Stimulated activated CD8-positive, alpha-beta memory T cell treated with anti-CD3 and anti-CD28 coated beads, Interleukin-4, amount 100 ng/mL, for 1 hour (primary cell): ENCODE results near the gene CLPTM1L.
"Not testable (repeated sequence)": the region's sequence is repeated elsewhere in the genome, so short reads cannot be mapped to it uniquely, and the experiment has no call there.

Experiments used
- DNase-seq, 2 donors: peaks; one replicate each; pipeline ENCODE4 v3.0.0-alpha.2; 2020; ENCODE audit warnings: low read depth in 2 of 2, low spot score in 1 of 2

The CLPTM1L gene

DNA sequence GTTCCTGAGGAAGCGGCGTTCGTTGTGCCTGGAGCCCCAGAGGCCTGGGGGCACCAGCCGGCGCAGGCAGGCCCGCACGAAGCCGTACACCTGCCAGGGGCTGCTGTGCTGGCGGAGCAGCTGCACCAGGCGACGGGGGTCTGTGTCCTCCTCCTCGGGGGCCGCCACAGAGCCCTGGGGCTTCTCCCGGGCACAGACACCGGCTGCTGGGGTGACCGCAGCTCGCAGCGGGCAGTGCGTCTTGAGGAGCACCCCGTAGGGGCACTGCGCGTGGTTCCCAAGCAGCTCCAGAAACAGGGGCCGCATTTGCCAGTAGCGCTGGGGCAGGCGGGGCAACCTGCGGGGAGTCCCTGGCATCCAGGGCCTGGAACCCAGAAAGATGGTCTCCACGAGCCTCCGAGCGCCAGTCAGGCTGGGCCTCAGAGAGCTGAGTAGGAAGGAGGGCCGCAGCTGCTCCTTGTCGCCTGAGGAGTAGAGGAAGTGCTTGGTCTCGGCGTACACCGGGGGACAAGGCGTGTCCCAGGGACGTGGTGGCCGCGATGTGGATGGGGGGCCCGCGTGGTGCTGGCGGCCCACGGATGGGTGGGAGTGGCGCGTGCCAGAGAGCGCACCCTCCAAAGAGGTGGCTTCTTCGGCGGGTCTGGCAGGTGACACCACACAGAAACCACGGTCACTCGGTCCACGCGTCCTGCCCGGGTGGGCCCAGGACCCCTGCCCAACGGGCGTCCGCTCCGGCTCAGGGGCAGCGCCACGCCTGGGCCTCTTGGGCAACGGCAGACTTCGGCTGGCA lies 51.3 kb downstream of the CLPTM1L start:
- no peak for DNase-seq

DNA sequence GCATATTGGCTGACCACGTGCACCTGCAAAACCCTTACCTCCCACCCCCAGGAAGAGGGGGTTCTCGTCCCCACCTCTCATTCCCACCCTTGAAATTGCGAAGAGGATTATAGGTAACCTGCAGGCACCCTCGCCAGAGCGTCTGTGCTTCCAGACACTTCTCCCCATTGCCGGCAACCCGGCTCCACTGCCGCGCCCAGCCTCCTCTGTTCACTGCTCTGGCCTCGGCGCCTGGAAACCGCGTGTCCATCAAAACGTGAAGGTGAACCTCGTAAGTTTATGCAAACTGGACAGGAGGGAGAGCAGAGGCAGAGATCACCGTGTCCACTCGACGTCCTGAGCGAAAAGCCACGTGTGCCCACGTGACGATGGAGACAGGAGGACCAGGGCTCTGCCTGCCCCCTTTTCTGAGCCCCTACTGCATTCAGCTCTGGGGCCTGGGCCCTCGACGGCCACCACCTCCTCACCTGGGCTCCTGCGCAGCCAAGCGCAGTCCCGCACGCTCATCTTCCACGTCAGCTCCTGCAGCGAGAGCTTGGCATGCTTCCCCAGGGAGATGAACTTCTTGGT lies 52.0 kb downstream of the CLPTM1L start:
- no peak for DNase-seq

DNA sequence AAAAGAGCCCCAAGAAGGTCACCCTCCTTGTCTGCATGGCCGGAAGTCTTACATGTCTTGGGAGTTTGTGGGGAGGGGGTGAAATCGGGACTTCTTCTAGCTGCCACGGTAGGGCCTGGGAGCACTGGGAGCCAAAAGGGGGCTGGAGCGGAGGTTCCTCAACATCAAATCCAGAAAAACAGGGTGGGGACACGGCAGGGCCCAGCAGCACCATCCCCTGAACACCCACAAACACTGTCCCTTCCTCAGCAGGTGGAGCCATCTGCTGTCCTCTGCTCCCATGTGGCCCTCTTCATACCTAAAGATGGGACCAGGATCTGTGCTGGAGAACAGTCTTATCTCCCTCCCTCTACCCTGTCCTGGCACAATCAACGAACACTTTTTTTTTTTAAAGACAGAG lies 52.8 kb downstream of the CLPTM1L start:
- DNase-seq = no peak

DNA sequence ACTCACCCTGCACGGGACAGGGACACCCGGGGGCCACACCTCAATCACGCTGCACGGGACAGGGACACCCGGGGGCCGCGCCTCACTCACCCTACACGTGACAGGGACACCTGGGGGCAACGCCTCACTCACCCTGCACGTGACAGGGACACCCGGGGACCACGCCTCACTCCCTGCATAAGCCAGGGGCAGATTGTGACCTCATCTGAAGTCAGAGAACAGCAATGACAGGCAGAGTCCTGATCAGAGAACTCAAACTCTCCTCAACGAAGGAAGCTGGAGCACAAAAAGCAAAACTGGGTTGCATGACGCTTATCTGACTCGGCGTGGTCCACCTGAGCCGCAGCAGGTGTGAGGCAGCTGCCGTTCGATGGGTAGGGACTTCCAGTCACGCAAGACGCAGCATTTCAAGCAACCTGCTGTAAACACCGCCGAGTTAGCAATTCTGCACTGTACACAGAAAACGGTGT lies 53.3 kb downstream of the CLPTM1L start:
- no peak for DNase-seq

DNA sequence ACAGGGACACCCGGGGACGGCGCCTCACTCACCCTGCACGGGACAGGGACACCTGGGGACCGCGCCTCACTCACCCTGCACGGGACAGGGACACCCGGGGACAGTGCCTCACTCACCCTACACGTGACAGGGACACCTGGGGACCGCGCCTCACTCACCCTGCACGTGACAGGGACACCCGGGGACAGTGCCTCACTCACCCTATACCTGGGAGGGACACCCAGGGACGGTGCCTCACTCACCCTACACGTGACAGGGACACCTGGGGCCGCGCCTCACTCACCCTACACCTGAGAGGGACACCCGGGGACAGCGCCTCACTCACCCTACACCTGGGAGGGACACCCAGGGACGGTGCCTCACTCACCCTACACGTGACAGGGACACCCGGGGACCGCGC lies 53.9 kb downstream of the CLPTM1L start:
- not testable (repeated sequence) for DNase-seq

DNA sequence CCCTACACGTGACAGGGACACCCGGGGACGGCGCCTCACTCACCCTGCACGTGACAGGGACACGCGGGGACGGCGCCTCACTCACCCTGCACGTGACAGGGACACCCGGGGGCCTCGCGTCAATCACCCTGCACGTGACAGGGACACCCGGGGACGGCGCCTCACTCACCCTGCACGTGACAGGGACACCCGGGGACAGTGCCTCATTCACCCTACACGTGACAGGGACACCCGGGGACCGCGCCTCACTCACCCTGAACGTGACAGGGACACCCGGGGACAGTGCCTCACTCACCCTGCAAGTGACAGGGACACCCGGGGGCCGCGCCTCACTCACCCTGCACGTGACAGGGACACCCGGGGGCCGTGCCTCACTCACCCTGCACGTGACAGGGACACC lies 55.3 kb downstream of the CLPTM1L start:
- DNase-seq = not testable (repeated sequence)

DNA sequence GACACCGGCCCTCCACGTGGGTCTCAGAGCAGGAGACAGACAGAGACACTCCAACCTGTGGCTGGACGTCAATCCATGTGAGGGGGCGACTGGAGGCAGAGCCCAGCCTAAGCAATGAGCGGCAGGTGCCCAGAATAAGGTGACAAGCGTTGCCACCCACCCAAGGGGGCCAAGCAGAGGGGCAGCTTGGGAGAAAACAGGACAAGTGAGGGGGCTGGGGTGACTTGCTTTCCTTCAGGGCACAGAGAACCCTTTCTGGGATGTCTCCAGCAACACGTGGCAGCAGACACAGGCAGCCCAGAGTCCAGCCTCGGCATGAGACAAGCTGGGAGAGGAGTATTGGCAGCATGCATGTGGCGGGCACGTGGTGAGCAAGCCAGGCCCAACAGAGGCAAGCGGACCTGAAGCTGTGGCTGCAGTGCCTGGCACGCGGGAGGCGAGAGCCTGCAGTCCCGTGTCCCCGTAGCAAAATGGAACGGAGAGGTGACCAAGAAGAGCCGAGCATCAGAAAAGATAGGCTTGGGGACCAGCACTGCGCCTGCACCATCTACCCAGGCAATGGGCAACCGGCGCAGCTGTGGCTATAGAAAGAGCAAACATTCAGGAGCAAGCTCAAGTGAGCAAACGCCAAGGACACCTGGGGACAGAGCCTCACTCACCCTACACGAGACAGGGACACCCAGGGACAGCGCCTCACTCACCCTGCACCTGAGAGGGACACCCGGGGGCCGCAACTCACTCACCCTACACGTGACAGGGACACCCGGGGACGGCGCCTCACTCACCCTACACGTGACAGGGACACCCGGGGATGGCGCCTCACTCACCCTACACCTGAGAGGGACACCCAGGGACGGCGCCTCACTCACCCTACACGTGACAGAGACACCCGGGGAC lies 56.2 kb downstream of the CLPTM1L start:
- no peak for DNase-seq

DNA sequence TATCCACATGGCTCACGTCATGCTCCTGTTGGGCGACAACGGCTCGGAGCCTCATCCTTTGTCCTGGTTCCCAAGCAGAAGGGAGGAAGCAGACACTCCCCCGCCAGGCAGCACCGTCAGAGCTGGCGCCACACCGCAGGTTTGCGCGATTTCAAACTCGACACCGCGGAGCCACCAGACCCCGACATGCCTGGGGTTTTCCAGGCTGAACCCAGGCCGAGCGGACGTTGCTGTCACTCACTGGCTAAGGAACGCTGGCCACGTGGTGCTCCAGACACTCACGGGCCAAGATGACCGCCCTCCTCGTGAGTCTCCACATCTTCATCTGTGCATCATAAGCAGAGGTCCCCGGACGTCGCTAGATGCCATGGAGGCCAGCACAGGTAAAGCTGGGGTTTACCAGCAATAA lies 59.0 kb downstream of the CLPTM1L start:
- no peak for DNase-seq

DNA sequence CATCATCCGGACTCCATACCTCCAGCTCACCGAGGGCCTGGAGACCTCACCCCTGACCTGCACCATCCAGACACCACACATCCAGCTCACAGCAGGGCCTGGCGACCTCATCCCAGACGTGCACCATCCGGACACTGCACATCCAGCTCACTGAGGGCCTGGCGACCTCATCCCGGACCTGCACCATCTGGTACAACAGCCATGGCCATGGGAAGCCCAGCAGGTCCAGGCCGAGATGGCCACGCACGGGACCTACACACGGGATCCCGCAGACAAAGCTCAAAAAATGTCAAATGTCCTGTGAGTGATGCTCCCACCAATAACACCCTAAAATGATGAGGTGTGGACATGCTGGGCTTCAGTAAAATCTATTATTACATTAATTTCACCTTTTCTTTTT lies 59.8 kb downstream of the CLPTM1L start:
- DNase-seq = no peak

DNA sequence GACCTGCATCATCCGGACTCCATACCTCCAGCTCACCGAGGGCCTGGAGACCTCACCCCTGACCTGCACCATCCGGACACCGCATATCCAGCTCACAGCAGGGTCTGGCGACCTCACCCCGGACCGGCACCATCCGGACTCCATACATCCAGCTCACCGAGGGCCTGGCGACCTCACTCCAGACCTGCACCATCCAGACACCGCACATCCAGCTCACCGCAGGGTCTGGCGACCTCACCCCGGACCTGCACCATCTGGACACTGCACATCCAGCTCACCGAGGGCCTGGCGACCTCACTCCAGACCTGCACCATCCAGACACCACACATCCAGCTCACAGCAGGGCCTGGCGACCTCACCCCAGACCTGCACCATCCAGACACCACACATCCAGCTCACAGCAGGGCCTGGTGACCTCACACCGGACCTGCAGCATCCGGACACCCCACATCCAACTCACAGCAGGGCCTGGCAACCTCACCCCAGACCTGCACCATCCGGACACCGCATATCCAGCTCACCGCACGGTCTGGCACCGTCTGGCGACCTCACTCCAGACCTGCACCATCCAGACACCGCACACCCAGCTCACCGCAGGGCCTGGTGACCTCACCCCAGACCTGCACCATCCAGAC lies 60.4 kb downstream of the CLPTM1L start:
- DNase-seq = not testable (repeated sequence)

DNA sequence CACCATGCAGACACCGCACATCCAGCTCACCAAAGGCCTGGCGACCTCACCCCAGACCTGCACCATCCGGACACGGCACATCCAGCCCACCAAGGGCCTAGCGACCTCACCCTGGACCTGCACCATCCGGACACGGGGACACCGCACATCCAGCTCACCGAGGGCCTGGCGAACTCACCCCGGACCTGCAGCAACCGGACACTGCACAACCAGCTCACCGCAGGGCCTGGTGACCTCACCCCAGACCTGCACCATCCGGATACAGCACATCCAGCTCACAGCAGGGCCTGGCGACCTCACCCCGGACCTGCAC lies 61.2 kb downstream of the CLPTM1L start:
- not testable (repeated sequence) for DNase-seq

DNA sequence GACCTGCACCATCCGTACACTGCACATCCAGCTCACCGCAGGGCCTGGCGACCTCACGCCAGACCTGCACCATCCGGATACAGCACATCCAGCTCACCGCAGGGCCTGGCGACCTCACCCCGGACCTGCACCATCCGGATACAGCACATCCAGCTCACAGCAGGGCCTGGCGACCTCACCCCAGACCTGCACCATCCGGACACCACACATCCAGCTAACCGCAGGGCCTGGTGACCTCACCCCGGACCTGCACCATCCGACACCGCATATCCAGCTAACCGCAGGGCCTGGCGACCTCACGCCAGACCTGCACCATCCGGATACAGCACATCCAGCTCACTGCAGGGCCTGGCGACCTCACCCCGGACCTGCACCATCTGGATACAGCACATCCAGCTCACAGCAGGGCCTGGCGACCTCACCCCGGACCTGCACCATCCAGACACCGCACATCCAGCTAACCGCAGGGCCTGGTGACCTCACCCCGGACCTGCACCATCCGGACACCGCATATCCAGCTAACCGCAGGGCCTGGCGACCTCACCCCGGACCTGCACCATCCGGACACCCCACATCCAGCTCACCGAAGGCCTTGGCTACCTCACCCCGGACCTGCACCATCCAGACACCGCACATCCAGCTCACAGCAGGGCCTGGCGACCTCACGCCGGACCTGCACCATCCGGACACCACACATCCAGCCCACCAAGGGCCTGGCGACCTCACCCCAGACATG lies 61.7 kb downstream of the CLPTM1L start:
- DNase-seq = not testable (repeated sequence)

DNA sequence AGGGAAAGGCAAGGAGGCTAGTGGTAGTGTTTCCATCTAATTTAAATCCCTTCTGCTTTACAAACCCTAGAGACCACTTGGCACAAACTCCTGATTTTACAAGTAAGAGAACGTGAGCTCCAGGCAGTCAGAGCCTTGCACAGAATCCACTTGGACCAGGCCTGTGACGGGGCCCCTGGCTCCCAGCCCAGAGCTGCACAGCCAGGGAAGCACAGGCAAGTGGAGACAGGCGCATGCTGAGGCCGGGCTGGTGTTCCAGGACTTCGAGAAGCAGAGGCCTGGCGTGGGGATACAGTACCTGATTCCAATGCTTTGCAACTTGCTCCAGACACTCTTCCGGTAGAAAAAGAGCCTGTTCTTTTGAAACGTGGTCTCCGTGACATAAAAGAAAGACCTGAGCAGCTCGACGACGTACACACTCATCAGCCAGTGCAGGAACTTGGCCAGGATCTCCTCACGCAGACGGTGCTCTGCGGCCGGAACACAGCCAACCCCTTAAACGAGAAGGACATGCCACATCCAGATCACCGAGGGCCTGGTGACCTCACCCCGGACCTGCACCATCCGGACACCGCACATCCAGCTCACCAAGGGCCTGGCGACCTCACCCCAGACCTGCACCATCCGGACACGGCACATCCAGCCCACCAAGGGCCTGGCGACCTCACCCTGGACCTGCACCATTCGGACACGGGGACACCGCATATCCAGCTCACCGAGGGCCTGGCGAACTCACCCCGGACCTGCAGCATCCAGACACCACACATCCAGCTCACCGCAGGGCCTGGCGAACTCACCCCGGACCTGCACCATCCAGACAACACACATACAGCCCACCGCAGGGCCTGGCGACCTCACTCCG lies 62.5 kb downstream of the CLPTM1L start:
- DNase-seq = no peak

DNA sequence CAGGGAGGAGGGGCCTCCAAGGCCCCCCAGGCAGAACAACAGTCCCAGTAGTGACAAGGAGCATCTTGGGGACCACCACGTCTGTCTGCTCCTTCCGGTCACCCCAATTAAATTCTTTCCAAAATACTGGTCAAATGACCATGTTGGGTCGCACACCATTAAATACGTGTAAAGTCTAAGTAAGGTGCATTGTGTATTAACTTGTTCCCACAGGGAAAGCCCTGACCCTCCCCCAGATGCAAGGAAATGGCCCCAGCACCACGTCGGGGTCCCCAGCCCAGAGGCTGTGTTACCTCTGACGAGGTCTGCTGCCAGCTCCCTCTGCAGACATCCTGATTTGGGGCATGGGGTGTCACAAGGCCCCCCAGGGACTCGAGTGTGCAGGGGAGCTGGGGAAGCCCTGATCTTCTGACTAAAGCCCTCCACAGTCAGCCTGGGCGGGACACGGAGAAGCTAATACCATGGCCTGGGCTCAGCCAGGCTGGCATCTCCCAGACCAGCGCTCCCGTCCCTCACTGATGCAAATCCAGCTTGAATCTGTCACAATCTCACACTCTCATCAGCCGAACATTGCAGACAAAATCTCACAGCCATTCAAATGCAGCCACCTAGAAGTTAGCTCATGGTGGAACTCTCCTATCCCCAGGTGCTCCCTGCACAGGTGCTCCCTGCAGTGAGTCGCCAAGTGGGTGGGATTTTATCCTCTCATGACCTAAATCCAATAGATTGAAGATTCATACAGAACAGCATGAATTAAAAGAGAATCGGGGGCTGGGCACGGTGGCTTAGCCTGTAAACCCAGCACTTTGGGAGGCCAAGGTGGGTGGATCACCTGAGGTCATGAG lies 63.6 kb downstream of the CLPTM1L start:
- no peak for DNase-seq

DNA sequence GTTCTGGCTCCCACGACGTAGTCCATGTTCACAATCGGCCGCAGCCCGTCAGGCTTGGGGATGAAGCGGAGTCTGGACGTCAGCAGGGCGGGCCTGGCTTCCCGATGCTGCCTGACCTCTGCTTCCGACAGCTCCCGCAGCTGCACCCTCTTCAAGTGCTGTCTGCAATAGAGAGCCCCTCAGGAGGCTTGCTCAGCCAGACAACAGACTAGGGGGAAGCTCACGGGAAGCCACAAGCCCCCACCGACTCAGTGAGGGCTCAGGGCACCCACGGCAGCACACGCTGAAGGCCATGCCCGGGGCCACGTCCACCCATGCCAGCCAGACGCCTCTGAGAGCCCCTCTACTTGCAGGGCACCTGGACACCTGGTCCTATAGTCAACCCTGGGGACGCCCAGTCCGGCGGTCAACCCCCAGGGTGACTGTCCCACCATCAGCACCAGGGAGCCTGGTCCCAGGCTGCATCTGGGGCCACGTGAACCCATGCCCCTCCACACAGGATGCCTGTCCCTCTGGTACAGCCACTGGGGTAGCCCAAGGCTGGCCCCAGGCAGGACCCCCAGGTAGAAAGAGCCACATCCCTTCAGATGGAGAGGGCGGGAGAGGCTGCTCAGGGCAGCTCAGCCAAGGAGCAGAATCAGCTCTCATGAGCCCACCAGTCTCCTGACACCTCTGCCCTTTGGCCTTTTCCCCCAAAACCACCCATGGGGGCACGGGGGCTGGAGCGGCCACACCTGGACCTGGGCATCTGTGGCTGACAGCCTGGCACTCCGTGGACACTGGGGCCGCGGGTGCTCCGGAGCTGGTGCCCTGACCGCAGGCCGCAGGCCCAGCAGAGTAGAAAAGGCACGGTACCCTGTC lies 64.5 kb downstream of the CLPTM1L start:
- DNase-seq = no peak

DNA sequence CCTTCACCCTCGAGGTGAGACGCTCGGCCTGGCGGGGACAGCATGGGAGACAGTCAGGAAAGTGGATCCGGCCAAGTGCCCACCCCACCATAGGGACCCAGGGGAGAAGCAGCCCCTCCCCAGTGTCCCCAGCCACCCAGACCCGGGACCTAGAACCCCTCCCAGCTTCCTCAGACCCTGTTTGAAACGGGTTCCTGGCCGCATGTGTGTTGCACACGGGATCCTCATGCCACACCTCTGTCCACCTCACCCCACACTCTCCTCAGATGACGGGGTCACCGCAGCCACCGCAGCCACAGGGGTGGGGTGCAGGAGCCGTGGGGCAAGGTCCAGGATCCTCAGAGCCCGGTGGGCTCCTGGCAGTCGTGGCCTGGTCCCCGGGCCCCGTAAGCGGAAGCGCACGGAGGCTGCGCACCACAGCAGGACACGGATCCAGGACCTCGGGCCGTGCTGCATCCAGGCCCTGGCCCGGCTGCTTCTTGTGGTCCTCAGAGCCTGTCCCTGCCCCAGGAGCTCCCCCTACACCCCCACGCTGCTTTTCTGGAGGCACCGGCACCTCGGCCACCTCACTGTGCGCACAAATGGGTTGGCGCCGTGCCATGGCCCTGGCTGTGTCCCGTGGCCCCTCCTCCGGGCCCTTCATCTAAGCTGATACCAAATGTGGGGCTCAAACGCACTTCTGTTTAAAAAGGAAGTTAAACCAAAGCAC lies 65.3 kb downstream of the CLPTM1L start:
- DNase-seq = no peak

DNA sequence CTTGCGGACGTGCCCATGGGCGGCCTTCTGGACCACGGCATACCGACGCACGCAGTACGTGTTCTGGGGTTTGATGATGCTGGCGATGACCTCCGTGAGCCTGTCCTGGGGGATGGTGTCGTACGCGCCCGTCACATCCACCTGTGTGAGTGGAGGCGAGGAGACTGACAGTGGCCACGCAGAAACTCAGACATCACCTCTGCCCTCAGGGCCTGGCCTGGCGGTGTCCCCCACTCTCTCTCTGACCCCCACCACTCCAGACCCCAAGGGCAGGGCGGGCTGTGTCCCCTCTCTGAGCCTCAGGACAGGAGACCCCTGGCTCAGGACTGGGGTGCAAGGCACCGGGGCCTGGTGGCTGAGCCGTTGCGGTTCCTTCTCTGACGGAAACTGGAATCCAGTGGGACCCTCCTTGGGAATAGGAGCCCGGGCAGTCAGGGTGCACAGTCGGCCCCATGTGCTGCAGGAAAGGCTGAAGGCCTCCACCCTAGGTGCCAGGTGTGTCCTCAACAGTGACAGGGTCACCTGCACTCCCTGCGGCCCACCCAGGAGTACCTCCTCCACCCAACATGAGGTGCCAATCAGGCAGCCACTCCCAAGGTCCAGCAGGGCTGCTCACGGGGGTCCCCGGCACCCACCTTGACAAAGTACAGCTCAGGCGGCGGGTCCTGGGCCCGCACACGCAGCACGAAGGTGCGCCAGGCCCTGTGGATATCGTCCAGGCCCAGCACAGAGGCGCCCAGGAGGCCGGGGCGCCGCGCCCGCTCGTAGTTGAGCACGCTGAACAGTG lies 66.0 kb downstream of the CLPTM1L start:
- DNase-seq = no peak
